Measurements from ENCODE around the gene CLIP2.
A peak's percentile ranks its signal among the peaks of the same experiment; 100 is the strongest.
"Not testable (repeated sequence)": the region's sequence is repeated elsewhere in the genome, so short reads cannot be mapped to it uniquely, and the experiment has no call there.

The CLIP2 gene

DNA sequence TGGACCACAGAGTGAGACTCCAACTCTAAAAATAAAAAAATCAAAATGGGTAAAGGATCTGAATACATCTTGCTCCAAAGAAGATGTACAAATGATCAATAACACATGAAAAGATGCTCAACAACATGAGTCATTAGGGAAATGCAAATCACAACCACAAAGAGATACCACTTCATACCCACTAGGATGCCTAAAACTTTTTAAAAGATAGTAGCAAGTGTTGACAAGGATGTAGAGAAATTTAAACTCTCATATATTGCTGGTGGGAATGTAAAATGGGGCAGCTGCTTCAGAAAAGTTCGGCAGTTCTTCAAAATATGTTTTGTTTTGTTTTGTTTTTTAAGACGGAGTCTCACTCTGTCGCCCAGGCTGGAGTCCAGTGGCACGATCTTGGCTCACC lies 118.8 kb downstream of the CLIP2 start:
- ATAC-seq: no peak
- TF ChIP-seq OSR1 (CRISPR knock-in tag; IDR thresholded peaks at IDR 0.05) (no peak), CSDC2 (CRISPR knock-in tag; IDR thresholded peaks at IDR 0.05) (no peak), ESRRG (CRISPR knock-in tag; IDR thresholded peaks at IDR 0.05) (no peak), GLIS3 (CRISPR knock-in tag; IDR thresholded peaks at IDR 0.05) (no peak), ZC3H10 (CRISPR knock-in tag; IDR thresholded peaks at IDR 0.05) (no peak), ISL1 (CRISPR knock-in tag; IDR thresholded peaks at IDR 0.05) (no peak), ZNF565 (CRISPR knock-in tag; conservative IDR thresholded peaks at IDR 0.05; ENCODE audit: low read depth) (no peak), SNAI2 (CRISPR knock-in tag; IDR thresholded peaks at IDR 0.05) (no peak), ZNF70 (CRISPR knock-in tag; IDR thresholded peaks at IDR 0.05) (no peak), ZFP3 (CRISPR knock-in tag; IDR thresholded peaks at IDR 0.05) (no peak)
- TF ChIP-seq, protein P1, sequence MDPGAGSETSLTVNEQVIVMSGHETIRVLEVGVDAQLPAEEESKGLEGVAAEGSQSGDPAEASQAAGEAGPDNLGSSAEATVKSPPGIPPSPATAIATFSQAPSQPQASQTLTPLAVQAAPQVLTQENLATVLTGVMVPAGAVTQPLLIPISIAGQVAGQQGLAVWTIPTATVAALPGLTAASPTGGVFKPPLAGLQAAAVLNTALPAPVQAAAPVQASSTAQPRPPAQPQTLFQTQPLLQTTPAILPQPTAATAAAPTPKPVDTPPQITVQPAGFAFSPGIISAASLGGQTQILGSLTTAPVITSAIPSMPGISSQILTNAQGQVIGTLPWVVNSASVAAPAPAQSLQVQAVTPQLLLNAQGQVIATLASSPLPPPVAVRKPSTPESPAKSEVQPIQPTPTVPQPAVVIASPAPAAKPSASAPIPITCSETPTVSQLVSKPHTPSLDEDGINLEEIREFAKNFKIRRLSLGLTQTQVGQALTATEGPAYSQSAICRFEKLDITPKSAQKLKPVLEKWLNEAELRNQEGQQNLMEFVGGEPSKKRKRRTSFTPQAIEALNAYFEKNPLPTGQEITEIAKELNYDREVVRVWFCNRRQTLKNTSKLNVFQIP (CRISPR knock-in tag; IDR thresholded peaks at IDR 0.05; ENCODE audit: borderline replicate concordance, low read depth): no peak

DNA sequence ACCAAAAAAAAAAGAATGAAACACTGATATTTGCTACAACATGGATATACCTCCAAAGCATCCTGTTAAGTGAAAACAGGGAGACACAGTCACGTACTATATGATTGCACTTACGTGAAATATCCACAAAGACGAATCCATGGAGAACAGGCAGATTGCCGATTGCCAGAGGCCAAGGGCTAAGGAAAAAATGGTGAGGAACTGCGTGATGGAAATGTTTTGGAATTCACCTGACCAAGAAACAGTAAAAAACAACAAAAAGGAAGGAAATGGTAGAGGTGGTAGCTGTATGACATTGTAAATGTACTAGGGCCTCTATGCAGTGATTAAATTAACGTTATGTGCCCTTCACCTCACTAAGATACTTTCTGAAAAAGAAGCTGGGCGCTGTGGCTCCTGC lies 120.4 kb downstream of the CLIP2 start:
- ATAC-seq: no peak
- TF ChIP-seq ZC3H10 (CRISPR knock-in tag; IDR thresholded peaks at IDR 0.05): no peak
- TF ChIP-seq, protein P2, sequence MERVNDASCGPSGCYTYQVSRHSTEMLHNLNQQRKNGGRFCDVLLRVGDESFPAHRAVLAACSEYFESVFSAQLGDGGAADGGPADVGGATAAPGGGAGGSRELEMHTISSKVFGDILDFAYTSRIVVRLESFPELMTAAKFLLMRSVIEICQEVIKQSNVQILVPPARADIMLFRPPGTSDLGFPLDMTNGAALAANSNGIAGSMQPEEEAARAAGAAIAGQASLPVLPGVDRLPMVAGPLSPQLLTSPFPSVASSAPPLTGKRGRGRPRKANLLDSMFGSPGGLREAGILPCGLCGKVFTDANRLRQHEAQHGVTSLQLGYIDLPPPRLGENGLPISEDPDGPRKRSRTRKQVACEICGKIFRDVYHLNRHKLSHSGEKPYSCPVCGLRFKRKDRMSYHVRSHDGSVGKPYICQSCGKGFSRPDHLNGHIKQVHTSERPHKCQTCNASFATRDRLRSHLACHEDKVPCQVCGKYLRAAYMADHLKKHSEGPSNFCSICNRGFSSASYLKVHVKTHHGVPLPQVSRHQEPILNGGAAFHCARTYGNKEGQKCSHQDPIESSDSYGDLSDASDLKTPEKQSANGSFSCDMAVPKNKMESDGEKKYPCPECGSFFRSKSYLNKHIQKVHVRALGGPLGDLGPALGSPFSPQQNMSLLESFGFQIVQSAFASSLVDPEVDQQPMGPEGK (CRISPR knock-in tag; IDR thresholded peaks at IDR 0.05; ENCODE audit: borderline replicate concordance): no peak
- no peak for TF ChIP-seq ZNF565 (CRISPR knock-in tag; conservative IDR thresholded peaks at IDR 0.05; ENCODE audit: low read depth)
- TF ChIP-seq SNAI2 (CRISPR knock-in tag; IDR thresholded peaks at IDR 0.05): no peak
- TF ChIP-seq, protein P1 (CRISPR knock-in tag; IDR thresholded peaks at IDR 0.05; ENCODE audit: borderline replicate concordance, low read depth): no peak
- no peak for TF ChIP-seq RARB (CRISPR knock-in tag; IDR thresholded peaks at IDR 0.05)
- no peak for TF ChIP-seq ESRRG (CRISPR knock-in tag; IDR thresholded peaks at IDR 0.05)
- no peak for TF ChIP-seq ZFP3 (CRISPR knock-in tag; IDR thresholded peaks at IDR 0.05)
- no peak for TF ChIP-seq ZNF8 (CRISPR knock-in tag; IDR thresholded peaks at IDR 0.05)
- no peak for TF ChIP-seq OSR1 (CRISPR knock-in tag; IDR thresholded peaks at IDR 0.05)
- TF ChIP-seq ZNF70 (CRISPR knock-in tag; IDR thresholded peaks at IDR 0.05): no peak
- no peak for TF ChIP-seq TOX (CRISPR knock-in tag; IDR thresholded peaks at IDR 0.05; ENCODE audit: borderline replicate concordance)
- TF ChIP-seq ARNTL (CRISPR knock-in tag; IDR thresholded peaks at IDR 0.05; ENCODE audit: borderline replicate concordance, low read depth): no peak
- no peak for TF ChIP-seq CSDC2 (CRISPR knock-in tag; IDR thresholded peaks at IDR 0.05)

DNA sequence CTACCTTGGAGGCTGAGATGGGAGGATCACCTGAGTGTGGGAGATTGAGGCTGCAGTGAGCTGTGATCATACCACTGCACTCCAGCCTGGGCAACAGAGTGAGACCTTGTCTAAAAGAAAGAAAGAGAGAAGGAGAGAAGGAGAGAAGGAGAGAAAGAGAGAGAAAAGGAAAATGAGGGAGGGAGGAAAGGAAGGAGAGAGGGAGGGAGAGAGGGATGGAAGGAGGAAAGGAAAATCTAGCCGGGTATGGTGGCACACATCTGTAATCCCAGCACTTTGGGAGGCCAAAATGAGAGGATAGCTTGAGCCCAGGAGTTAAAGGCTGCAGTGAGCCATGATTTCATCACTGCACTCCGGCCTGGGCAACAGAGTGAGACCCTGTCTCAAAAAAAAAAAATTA lies 121.6 kb downstream of the CLIP2 start:
- ATAC-seq: no peak
- TF ChIP-seq TCF4 (CRISPR knock-in tag; IDR thresholded peaks at IDR 0.05; ENCODE audit: borderline replicate concordance) (no peak), ZNF565 (CRISPR knock-in tag; conservative IDR thresholded peaks at IDR 0.05; ENCODE audit: low read depth) (no peak), ZFP3 (CRISPR knock-in tag; IDR thresholded peaks at IDR 0.05) (no peak), ZFP30 (CRISPR knock-in tag; IDR thresholded peaks at IDR 0.05) (no peak), SNAI2 (CRISPR knock-in tag; IDR thresholded peaks at IDR 0.05) (no peak), ZNF8 (CRISPR knock-in tag; IDR thresholded peaks at IDR 0.05) (no peak)

DNA sequence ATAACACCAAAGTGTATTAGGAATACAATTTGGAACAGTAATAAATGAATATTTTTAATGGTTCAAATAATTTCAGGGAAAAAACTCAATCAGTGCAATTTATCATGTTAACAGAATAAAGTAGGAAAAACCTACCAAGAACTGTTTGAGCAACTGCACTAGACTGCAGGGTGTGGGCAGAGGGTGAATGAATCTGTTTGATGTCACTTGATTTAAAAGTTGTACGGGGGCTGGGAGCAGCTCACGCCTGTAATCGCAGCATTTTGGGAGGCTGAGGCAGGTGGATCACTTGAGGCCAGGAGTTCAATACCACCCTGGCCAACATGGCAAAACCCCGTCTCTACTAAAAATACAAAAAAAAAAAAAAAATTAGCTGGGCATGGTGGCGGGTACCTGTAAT lies 122.4 kb downstream of the CLIP2 start:
- not testable (repeated sequence) for ATAC-seq

DNA sequence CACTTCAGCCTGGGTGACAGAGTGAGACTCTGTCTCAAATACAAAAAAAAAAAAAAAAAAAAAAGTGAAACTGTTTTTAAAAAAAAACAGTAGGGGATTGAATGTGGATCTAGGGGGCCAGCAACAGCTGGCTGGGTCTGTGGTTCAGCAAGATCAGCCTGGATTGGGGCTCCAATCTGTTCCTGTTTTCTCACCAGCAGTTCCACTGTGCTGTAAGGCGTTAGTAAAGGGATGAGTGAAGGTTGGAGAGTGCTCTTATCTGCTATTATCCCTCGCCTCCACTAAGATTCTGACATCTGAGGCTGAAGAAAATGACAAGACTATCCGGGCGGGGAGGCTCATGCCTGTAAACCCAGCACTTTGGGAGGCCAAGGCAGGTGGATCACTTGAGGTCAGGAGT lies 122.8 kb downstream of the CLIP2 start:
- ATAC-seq: peak; percentile 29
- no peak for TF ChIP-seq ZNF8 (CRISPR knock-in tag; IDR thresholded peaks at IDR 0.05)
- TF ChIP-seq TCF4 (CRISPR knock-in tag; IDR thresholded peaks at IDR 0.05; ENCODE audit: borderline replicate concordance): no peak
- TF ChIP-seq, protein P2 (CRISPR knock-in tag; IDR thresholded peaks at IDR 0.05; ENCODE audit: borderline replicate concordance): no peak
- no peak for TF ChIP-seq ZNF70 (CRISPR knock-in tag; IDR thresholded peaks at IDR 0.05)
- no peak for TF ChIP-seq PPARA (CRISPR knock-in tag; IDR thresholded peaks at IDR 0.05; ENCODE audit: borderline replicate concordance)
- TF ChIP-seq, protein P3, sequence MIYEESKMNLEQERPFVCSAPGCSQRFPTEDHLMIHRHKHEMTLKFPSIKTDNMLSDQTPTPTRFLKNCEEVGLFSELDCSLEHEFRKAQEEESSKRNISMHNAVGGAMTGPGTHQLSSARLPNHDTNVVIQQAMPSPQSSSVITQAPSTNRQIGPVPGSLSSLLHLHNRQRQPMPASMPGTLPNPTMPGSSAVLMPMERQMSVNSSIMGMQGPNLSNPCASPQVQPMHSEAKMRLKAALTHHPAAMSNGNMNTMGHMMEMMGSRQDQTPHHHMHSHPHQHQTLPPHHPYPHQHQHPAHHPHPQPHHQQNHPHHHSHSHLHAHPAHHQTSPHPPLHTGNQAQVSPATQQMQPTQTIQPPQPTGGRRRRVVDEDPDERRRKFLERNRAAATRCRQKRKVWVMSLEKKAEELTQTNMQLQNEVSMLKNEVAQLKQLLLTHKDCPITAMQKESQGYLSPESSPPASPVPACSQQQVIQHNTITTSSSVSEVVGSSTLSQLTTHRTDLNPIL (CRISPR knock-in tag; IDR thresholded peaks at IDR 0.05; ENCODE audit: low read depth): no peak
- TF ChIP-seq, protein P1 (CRISPR knock-in tag; IDR thresholded peaks at IDR 0.05; ENCODE audit: borderline replicate concordance, low read depth): no peak
- no peak for TF ChIP-seq ZFP30 (CRISPR knock-in tag; IDR thresholded peaks at IDR 0.05)
- no peak for TF ChIP-seq ZFP3 (CRISPR knock-in tag; IDR thresholded peaks at IDR 0.05)
- TF ChIP-seq ESRRG (CRISPR knock-in tag; IDR thresholded peaks at IDR 0.05): no peak
- TF ChIP-seq ARNTL (CRISPR knock-in tag; IDR thresholded peaks at IDR 0.05; ENCODE audit: borderline replicate concordance, low read depth): no peak
- TF ChIP-seq RARB (CRISPR knock-in tag; IDR thresholded peaks at IDR 0.05): no peak
- no peak for TF ChIP-seq CSDC2 (CRISPR knock-in tag; IDR thresholded peaks at IDR 0.05)
- TF ChIP-seq, protein P4, sequence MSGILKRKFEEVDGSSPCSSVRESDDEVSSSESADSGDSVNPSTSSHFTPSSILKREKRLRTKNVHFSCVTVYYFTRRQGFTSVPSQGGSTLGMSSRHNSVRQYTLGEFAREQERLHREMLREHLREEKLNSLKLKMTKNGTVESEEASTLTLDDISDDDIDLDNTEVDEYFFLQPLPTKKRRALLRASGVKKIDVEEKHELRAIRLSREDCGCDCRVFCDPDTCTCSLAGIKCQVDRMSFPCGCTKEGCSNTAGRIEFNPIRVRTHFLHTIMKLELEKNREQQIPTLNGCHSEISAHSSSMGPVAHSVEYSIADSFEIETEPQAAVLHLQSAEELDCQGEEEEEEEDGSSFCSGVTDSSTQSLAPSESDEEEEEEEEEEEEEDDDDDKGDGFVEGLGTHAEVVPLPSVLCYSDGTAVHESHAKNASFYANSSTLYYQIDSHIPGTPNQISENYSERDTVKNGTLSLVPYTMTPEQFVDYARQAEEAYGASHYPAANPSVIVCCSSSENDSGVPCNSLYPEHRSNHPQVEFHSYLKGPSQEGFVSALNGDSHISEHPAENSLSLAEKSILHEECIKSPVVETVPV (CRISPR knock-in tag; IDR thresholded peaks at IDR 0.05): no peak
- no peak for TF ChIP-seq TOX (CRISPR knock-in tag; IDR thresholded peaks at IDR 0.05; ENCODE audit: borderline replicate concordance)

Data from SK-N-SH treated with all-trans-retinoic acid at 6 μM for 48 hours (cell line).